GM20431 (cell line): ENCODE results near the gene PRKAB1.

ENCODE experiments used
- in situ Hi-C: fragments of 300-500 bp; cut with MseI, MboI; formaldehyde crosslinking; loops from one replicate; pipeline ENCODE4 v1.15.0; 2020; ENCODE audit warnings: low sequenced_read_pairs; ENCODE audit not compliant: unreplicated experiment

Gene PRKAB1

GRCh38 chr12:119660076-119660475, 7.9 kb upstream of the PRKAB1 start:
- in situ Hi-C loops, result no loop called here

GRCh38 chr12:119661882-119662281, 6.1 kb upstream of the PRKAB1 start:
- in situ Hi-C loops, result no loop called here

DNA sequence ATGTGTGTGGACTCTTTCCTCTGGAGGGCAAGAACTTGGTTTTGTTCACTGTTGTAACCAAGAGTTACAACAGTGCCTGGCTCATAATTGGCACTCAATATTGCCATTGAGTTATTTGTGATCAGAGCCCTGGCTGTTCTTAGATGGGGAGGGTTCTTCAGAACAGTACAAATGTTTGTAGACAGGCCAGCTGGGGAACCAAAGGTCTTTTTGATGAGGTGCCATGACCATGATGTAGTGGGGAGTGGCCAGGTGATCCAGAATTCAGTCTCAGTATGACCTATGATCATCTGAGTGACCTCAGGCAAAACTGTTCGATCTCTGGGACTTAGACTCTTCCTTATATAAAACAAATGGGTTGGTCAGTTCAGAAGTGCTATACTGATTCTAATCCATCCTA, 3.3 kb upstream of the PRKAB1 start:
- in situ Hi-C loops, result no loop called here

DNA sequence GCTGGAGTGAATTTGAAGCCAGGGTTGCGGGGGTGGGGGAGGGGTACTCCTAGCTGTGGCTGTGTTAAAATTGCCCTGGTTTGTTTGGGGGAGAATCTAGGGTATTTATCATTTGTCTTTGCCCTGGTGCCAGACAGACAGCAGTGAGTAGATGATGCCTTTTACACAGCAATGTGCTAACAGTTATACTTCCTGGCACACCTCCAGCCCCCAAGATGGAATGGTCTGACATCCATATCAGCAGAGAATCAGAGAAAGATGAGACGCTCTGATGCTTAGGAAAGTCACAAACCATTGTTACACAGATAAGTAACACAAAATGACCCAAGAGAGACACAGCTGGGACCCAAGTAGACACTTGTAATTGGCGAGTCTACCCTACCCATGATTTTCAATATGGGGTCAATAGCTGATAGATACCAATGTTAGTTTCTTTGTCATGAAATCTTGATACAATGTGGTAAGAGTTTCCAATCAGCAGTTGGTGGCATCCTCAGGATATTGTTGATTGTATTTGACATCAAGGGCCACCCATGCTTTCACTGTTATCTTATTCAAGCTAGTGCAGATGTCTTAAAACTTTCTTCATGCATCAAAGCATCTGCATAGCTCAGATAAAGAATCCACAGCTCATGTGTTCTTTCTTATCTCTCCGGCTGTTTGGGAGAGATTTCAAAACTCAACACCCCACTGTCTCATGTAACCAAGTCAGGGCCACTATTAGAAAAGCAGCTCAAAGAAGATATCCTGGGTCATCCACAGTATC, 2.6 kb upstream of the PRKAB1 start:
- in situ Hi-C loops, result no loop called here

GRCh38 chr12:119666226-119666795, 1.6 kb upstream of the PRKAB1 start:
- in situ Hi-C loops, result no loop called here

DNA sequence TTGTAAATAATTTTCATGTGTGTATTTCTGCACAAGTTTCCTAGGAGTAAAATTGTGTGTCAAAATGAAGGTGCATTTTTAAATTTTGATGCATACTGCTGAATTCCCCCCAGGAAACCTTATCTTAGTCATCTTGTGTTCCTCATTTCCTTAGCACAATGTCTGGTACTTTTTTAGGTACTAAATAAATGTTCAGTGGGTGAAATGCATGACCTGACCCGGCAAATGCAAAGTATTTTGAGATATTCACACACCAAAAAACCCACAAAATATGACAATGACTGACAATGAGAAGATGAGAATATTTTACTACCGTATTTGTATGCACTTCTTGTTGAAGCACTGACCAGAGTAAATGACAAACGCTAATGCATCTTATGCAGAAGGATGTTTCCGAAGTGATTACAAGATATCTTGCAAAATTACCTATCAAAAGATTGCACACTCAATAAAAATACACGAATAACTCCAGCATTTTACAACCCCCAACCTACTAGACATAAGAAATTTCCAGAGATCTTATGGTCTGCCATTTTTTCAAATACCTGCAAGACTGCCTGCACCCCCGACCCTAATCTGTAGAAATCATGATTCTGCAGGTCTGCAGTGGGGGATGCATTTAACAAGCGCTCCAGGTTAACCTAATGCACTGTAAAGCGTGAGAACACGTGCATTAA, 895 bp upstream of the PRKAB1 start:
- in situ Hi-C loops, result no loop called here

- in situ Hi-C loops, result no loop called here
Measured at GRCh38 chr12:119668324-119668841, 450 bp downstream of the PRKAB1 start.

DNA sequence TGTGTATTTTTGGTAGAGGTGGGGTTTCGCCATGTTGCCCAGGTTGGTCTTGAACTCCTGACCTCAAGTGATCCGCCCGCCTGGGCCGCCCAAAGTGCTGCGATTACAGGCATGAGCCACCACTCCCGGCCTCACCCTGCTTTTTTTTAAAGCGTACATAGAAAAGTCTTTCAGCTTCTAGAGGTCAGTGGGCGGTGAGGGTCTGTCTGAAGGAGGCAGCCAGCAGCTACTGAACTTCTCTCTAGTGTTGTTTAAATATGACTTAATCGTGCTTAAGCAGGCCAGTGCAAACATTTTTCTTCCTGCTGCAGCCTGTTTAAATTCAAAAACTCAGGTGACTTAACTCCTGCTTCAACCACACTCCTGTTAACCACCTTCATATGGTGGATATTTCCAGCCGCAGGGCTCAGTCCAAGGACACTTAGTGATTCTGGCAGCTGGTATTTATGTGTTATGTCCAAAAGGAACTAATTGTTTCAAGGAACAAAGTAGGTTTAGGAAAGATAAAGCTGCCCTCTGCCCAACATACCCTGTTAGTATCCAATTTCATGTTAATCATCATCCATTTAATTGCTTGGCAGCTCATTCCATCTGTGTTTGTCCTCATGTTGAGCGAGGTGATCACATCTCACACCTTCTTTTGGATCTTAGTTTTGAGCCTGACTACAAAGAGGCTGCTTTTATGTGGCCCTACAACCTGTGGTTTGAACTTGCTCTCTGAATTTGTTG, 2.0 kb downstream of the PRKAB1 start:
- in situ Hi-C loops, result no loop called here

GRCh38 chr12:119671070-119671469, 3.1 kb downstream of the PRKAB1 start:
- in situ Hi-C loops, result no loop called here

DNA sequence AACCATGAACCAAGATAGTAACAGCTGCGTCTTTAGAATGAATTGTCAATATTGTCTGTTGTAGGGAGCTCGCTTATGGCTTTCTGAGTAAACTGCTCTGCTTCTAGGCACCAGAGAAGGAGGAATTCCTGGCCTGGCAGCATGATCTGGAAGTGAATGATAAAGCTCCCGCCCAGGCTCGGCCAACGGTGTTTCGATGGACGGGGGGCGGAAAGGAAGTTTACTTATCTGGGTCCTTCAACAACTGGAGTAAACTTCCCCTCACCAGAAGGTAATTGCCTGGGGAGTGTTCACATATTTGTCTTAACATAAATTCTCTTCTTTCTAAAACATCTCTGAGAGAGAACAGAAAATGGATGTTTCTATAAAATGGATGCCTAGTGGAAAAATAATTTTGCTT, 4.3 kb downstream of the PRKAB1 start:
- in situ Hi-C loops, result no loop called here

DNA sequence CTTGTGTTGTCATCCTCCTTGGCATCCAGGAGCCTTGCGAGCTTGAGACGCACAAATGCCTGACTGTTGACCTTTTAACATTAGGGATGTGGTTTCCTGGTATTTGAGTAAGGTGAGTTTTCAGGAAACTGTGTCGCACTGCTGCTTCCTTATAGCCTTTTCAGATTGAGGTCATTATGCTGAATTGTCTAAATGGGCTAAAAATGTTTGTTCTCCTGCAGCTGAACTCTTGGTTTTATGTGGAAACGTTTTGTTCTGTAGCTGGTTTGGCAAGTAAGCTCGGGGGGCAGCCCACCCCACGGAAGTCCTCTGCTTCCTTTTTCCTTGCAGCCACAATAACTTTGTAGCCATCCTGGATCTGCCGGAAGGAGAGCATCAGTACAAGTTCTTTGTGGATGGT, 5.7 kb downstream of the PRKAB1 start:
- in situ Hi-C loops, result no loop called here

GRCh38 chr12:119674560-119674959, 6.6 kb downstream of the PRKAB1 start:
- in situ Hi-C loops, result no loop called here

DNA sequence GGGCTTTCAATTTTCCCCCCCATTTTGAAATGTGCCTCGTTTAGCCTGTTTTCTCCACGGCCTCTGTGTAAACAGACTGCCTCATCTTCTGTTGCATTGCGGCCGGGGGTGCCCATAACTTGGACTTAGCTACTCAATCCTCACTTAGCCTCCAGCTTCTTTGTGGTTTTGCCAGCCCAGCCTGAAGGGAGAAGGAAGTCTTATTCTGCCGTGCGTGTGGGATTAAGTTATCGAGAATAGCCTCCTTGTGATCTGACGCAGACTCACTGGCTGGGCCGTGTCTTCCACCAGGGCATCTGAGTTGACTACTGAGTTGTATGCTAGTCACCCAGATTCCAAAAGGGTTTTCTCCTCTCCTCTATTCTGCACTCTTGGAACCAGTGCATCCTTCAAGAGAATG, 8.1 kb downstream of the PRKAB1 start:
- in situ Hi-C loops, result no loop called here

DNA sequence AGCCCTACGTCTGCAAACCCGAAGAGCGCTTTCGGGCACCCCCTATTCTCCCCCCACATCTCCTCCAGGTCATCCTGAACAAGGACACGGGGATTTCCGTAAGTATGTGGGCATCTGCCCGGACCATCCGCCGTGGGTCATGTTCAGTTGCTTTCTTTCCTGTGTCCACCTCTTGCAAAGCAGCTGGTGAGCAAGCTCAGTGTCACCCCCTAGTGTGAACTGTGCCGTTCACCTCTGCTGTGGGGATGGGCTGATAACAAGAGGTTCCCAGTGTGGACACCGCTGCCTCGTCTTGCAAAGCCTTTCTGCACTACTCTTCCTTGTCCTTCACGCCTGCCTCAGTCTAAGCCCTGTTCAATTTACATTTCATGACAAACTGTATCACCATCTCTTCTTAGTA, 8.6 kb downstream of the PRKAB1 start:
- in situ Hi-C loops, result no loop called here

DNA sequence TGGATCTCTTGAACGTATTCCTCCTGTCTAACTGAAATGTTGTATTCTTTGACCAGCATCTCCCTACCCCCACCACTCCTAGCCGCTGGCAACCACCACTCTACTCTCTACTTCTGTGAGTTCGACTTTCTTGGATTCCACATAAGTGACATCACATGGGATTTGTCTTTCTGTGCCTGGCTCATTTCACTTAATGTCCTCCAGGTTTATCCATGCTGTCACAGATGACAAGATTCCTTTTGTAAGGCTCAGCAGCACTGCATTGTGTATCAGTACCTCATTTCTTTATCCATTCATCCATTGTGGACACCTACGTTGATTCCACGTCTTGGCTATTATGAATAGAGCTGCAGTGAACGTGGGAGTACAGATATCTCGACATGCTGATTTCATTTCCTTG, 10.5 kb downstream of the PRKAB1 start:
- in situ Hi-C loops, result no loop called here

GRCh38 chr12:119679081-119679480, 11.1 kb downstream of the PRKAB1 start:
- in situ Hi-C loops, result no loop called here

- in situ Hi-C loops, result no loop called here
Measured at GRCh38 chr12:119679490-119679889, 11.6 kb downstream of the PRKAB1 start.

DNA sequence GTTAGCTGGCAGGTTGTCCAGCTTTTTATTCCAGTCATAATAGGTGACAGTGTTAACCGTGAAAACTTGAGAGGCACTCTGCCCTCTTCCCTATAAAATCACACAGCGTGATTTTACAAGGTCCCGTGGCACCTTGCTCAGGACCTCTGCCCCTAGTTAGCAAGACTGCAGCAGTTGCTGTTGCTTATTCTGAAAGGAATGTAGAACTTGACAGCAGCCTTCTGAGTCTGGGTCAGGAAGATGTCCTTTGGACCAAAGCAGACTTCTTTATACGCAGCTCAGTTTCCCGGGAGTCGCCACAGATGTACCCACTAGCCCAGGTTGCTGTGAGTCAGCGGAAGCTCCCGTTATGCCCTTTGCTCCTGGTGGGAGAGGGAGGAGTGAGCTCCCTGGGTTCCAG, 13.2 kb downstream of the PRKAB1 start:
- in situ Hi-C loops, result no loop called here

DNA sequence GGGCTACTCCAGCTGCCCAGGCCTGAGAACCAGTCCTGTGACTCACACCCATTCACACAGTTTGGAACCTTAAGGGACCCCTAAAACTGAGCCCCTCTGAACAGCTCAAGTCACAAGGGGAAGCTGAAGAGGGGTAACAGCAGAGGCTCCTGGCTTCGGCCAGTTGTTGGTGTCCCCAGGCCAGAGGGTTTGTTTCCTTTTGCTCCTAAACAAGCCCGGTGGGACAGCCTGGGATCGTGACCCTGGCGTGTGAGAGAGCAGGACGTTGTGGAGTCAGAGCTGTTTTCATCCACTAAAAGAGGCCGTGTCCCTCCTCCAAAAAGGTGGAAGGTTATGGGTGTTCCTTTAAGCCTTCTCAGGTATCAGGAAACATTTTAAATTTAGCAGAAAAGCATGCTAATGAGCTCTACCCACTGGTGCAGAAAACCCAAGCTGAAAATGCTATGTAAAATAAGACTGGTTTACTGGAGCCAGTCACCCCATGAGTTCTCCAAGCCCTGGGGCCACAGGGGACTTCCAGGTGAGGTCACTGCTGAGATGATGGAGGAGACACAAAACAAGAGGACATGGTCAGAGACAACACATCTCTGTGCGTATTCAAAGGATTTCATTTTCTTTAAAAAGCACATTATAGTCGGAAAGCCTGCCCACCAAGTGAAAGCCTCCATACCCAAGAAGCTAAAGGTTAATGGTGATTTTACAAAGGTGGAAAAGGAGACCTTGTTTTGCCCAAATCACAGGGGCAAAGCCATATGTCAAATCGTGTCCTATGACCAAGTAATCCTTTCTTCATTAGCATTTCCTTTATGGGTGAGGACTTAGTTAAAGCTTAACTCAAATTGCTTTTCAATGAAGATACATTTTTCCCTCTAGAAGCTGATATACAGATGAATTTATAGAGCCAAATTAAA, 14.1 kb downstream of the PRKAB1 start:
- in situ Hi-C loops, result no loop called here
